Thyroid gland (tissue), 4 donors: Measurements from ENCODE around the gene CDC14A. TPM values are rescaled to one million over a fixed set of nuclear protein-coding genes. Genes with fewer than 3 reads are reported as not detected.

Experiments
- DNase-seq, 2 donors: peaks; one replicate each; pipeline ENCODE4 v3.0.0-alpha.2; 2019
- H3K27ac ChIP-seq, 3 donors: fragments of 200-600 bp; sonication (generic); 1 replicate in 2 of 3; 2 replicates in 1 of 3; pipeline ENCODE4 v1.5.1; 2016 to 2019; ENCODE audit warnings: mild to moderate bottlenecking in 1 of 3, moderate library complexity in 1 of 3
- H3K27me3 ChIP-seq: fragments of 200-600 bp; sonication (generic); one replicate; pipeline ENCODE4 v1.5.1; 2019
- H3K36me3 ChIP-seq, 2 donors: fragments of 200-600 bp; sonication (generic); one replicate each; pipeline ENCODE4 v1.5.1; 2016 to 2019
- H3K4me1 ChIP-seq, 2 donors: fragments of 200-600 bp; sonication (generic); one replicate each; pipeline ENCODE4 v1.5.1; 2017 to 2019
- H3K4me3 ChIP-seq, 3 donors: fragments of 200-600 bp; sonication (generic); replicated peaks in 1 of 3; 1 replicate in 2 of 3; 2 replicates in 1 of 3; pipeline ENCODE4 v1.5.1; 2016; ENCODE audit warnings: mild to moderate bottlenecking in 1 of 3
- H3K9me3 ChIP-seq: fragments of 200-600 bp; sonication (generic); one replicate; pipeline ENCODE4 v1.5.1; 2017
- CTCF ChIP-seq, 6 experiments: fragments of 200-600 bp in 3 of 6; fragments of 450-650 bp in 3 of 6; sonication (generic) in 3 of 6; IDR thresholded peaks; one replicate each; pipeline ENCODE4 v1.5.1; 2016 to 2019; ENCODE audit warnings: antibody characterized with exemption in 6 of 6, mild to moderate bottlenecking in 2 of 6, inconsistent platforms in 1 of 6, moderate library complexity in 1 of 6
- POLR2A ChIP-seq, 2 donors: fragments of 450-650 bp; IDR thresholded peaks; one replicate each; pipeline ENCODE4 v1.6.1; 2017; ENCODE audit warnings: antibody characterized with exemption in 2 of 2, mild to moderate bottlenecking in 2 of 2, moderate library complexity in 1 of 2
- WGBS, 2 donors: methylation state at CpG; one replicate each; pipeline ENCODE4 v1.1.5; 2017; 5-methylcytosine and 5-hydroxymethylcytosine counted together
- intact Hi-C: fragments of 100-400 bp; cut with DNase I; formaldehyde crosslinking; loops from one replicate; pipeline ENCODE4 v1.15.1; 2023
- total RNA-seq, 4 donors: library from RNA; depleted of rRNA; stranded (reverse); fragments of >200 nt; gene quantifications; one replicate each; pipeline ENCODE4 v1.2.3, GENCODE V29; 2016

CDC14A gene
- total RNA-seq, 4 donors from 2014 or later, result 17.1 to 32.8 (median 28.0) TPM

GRCh38 chr1:100305954-100306353, 46.4 kb upstream of the CDC14A start:
- intact Hi-C loops, result no loop called here
- 45 to 54% methylated on average over 3 of the region's 3 CpGs for WGBS, 2 donors
- H3K9me3 ChIP-seq, result no peaks in the 10 kb centered on the region

GRCh38 chr1:100306735-100307313, 45.5 kb upstream of the CDC14A start:
- 78 to 89% methylated on average over 2 of the region's 2 CpGs for WGBS, 2 donors
- no peak overlapping the region for H3K27ac ChIP-seq
- no peak overlapping the region for H3K4me3 ChIP-seq
- no peaks in the 10 kb centered on the region for H3K27me3 ChIP-seq
- no peak for DNase-seq
- H3K4me1 ChIP-seq, result no peaks in the 10 kb centered on the region
- no peaks in the 10 kb centered on the region for H3K9me3 ChIP-seq
- intact Hi-C loops, result no loop called here
- TF ChIP-seq CTCF (IDR thresholded peaks at IDR 0.05), result no peak
- TF ChIP-seq POLR2A (IDR thresholded peaks at IDR 0.05), result no peak
- H3K36me3 ChIP-seq, result no peaks in the 10 kb centered on the region

More at GRCh38 chr1:100305954-100306353, 46.4 kb upstream of the CDC14A start:
- H3K36me3 ChIP-seq, result no peaks in the 10 kb centered on the region
- no peaks in the 10 kb centered on the region for H3K4me1 ChIP-seq
- TF ChIP-seq CTCF (IDR thresholded peaks at IDR 0.05), result no peak
- no peak for TF ChIP-seq POLR2A (IDR thresholded peaks at IDR 0.05)
- H3K4me3 ChIP-seq, result no peak overlapping the region
- no peaks in the 10 kb centered on the region for H3K27me3 ChIP-seq
- H3K27ac ChIP-seq, result no peak overlapping the region
- no peak for DNase-seq

- intact Hi-C loops, result no loop called here
- Histone ChIP-seq H3K9me3 (no peaks in the 10 kb centered on the region), H3K27me3 (no peaks in the 10 kb centered on the region), H3K27ac (no peak overlapping the region), H3K36me3 (no peaks in the 10 kb centered on the region), H3K4me1 (no peaks in the 10 kb centered on the region), H3K4me3 (no peak overlapping the region)
- no peak for TF ChIP-seq CTCF (IDR thresholded peaks at IDR 0.05)
- no peak for TF ChIP-seq POLR2A (IDR thresholded peaks at IDR 0.05)
- DNase-seq, result no peak
- 69 to 86% methylated on average over 2 of the region's 2 CpGs for WGBS, 2 donors
Measured at GRCh38 chr1:100308777-100309176, 43.5 kb upstream of the CDC14A start.

GRCh38 chr1:100309863-100310262, 42.4 kb upstream of the CDC14A start:
- H3K27ac ChIP-seq, result no peak overlapping the region
- no peak overlapping the region for H3K4me3 ChIP-seq
- no peaks in the 10 kb centered on the region for H3K9me3 ChIP-seq
- no peaks in the 10 kb centered on the region for H3K4me1 ChIP-seq
- no peaks in the 10 kb centered on the region for H3K36me3 ChIP-seq
- no peak for TF ChIP-seq POLR2A (IDR thresholded peaks at IDR 0.05)
- TF ChIP-seq CTCF (IDR thresholded peaks at IDR 0.05), result no peak
- H3K27me3 ChIP-seq, result no peaks in the 10 kb centered on the region
- DNase-seq, result no peak
- intact Hi-C loops, result no loop called here

- no peak overlapping the region for H3K27ac ChIP-seq
- TF ChIP-seq CTCF (IDR thresholded peaks at IDR 0.05) (no peak), POLR2A (IDR thresholded peaks at IDR 0.05) (no peak)
- intact Hi-C loops, result no loop called here
- H3K4me3 ChIP-seq, result no peak overlapping the region
- no peaks in the 10 kb centered on the region for H3K9me3 ChIP-seq
- WGBS, 2 donors, result 67 to 76% methylated on average over 4 of the region's 4 CpGs
- H3K36me3 ChIP-seq, result no peaks in the 10 kb centered on the region
- DNase-seq, result no peak
- no peaks in the 10 kb centered on the region for H3K4me1 ChIP-seq
- no peaks in the 10 kb centered on the region for H3K27me3 ChIP-seq
Measured at GRCh38 chr1:100313382-100313781, 38.9 kb upstream of the CDC14A start.
